Amniotic epithelial cell (primary cell): ENCODE results near the gene INPP5K.
A peak's percentile ranks its signal among the peaks of the same experiment; 100 is the strongest.
"Not testable (repeated sequence)": the region's sequence is repeated elsewhere in the genome, so short reads cannot be mapped to it uniquely, and the experiment has no call there.

Source experiments
- DNase-seq: peaks from one replicate; pipeline ENCODE4 v3.0.0-alpha.2; 2010; ENCODE audit warnings: low read depth

INPP5K gene

DNA sequence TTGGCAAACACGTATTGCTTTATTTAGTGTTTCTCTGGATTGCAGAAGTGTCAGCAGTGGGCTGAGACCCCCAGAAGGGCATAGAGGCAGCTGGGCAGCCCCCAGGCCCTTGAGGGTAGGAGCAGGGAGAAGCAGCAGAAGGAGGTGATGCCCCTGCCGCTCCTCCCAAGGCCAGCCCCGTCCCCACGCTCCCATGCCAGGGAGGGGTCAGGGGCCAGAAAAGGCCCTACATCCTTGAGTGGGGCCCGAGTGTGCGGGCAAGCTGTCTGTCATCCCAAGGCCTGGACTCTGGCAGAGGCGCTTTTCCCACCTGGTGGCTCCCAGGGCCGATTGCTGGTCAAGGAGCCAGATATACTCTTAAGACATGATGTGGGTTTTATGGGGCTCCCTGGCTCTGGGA lies 52.2 kb downstream of the INPP5K start:
- DNase-seq = no peak

DNA sequence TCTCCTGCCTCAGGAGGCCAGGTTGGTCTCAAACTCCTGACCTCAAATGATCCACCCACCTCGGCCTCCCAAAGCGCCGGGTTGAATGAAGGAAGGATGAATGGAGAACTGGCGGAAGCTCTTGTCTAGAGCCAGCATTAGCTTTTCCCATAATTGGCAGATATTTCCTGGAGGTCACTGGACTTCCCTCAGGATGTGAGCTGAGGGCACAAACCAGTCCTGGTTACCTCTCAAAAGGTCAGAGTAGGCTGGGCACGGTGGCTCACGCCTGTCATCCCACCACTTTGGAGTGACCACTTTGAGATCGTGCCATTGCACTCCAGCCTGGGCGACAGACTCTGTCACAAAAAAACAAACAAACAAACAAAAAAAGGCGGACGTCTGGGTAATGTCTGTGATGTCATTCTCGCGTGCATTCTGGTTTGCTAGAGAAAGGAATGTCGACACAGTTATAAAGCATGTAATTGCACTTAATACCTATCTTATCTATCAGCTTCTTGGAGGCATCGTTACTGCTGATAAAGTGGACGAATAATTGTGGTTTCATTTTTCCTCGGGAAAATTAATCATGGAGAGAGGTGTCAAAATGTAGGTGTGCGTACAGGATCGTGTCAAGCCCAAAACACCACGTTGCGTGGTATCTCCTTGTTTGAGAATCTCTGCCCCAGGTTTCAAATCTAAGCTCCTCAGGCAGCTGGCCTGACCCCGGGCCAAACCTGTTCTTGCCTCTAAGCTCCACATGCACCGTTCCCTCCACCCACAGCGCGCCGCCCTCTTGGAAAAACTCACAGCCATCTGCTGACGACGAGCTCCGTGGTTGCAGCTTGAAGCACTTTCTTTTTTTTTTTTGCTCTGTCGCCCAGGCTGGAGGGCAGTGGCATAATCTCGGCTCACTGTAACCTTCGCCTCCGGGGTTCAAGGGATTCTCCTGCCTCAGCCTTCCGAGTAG lies 54.0 kb downstream of the INPP5K start:
- peak; percentile 74 for DNase-seq

DNA sequence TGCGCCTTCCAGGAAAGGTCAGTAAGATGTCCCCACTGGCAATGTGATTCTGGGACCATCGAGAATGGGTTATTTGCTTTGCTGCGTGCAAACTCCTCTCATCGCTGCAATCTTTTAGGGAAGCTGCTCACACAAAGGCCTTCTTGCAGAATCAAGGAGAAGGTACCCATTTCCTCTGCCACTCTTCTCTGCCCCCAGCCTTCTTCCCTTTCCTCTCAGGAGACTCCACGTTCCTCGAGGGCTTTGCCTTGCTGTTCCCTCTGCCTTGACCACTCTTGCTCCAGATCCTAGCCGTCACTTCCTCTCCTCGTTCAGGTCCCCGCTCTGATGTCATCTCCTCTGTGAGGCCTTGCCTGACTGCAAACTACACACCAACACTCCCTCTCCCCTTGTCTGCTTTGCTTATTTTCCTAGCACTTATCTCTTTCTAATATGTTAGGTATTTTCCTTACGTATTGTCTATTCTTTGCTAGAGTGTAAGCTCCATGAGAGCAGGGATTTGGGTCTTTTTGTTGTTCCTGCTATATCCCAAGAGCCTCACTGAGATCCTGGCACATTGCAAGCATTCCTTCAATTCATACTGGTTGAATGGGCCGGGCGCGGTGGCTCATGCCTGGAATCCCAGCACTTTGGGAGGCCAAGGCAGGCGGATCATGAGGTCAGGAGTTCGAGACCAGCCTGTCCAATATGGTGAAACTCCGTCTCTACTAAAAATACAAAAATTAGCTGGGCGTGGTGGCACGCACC lies 55.0 kb downstream of the INPP5K start:
- no peak for DNase-seq

DNA sequence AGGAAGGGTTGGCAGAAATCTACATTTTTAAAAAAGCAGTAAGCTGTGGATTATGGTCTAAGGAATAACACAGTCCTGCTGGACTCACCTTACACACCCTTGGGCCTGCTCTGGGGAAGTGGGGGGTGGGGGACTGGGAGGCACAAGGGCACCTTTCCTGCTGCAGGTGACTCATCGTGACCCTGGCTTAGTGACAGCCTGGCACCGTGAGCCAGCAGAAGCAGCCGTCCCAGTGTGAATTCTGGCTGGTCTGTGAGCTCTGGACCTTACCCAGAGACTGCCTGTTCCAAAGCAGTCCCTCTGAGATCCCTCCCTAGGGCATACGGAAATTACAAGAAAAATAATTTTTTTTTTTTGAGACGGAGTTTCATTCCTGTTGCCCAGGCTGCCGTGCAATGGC lies 56.2 kb downstream of the INPP5K start:
- DNase-seq = no peak

DNA sequence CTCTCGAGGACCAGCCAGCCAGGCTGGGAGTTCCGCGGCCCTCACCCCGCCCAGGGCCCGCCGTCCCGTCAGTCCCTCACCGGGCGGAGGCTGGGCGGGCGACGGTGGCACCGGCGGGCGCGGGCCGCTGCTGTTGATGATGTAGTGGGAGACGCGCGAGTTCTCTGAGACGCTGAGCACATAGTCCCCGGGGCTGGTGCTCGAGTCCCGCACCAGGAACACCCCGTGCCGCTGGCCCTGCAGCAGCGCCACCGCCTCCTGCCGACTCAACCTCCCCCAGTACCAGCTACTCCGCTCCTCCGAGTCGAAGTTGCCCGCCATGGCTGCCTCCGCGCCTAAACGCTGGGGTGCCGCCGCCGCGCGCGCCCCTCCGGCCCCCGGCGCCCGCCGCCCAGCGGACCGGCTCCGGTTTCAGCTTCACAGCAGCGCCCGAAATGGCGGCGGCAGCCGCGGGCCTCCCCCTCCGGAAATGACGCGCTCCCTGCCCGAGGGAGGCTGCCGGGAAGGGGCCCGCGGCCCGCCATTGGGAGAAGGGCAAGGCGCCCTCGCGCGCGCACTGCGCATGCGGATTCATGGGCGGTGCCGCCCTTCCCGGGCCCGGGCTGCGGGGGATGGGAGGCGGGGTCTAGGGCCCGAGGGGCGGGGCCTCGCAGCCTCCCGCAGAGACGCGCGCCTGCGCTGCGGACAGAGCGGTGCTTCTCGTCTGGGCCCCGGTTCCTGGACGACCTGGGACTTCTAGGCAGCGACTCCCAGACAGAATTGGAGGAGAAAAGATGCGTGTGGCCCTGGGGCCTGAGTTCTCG lies 60.4 kb downstream of the INPP5K start, which contains the start of gene CRK:
CRK (minus strand) TSS at position 436 of the 803 bp plus-strand sequence; CDS start at position 321, 115 bp downstream.
- peak; percentile 88 for DNase-seq

DNA sequence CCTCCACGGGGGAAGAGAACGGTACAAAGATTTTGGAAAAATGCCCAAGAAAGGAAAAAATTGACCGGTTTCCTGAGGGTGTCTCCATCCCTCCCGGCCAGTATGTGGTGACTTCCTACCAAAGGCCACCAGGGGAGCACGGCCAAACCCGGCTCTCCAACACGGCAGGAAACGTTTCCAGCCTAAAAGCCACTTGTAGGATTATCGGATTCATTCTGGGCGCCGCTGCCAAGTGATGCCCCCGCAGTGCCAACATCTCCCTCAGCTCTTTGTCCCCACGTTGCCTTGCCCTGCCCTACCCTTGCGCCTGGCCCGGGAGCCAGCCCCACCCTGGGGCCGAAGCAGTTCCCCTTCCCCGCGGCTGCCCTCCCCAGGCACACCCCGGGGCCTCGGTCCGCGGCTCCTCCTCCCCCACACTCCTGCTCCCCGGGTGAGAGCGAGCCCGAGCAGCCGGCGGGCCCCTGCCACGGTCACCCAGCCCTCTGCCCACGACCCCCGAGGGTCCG lies 61.1 kb downstream of the INPP5K start:
- DNase-seq = peak; percentile 41

DNA sequence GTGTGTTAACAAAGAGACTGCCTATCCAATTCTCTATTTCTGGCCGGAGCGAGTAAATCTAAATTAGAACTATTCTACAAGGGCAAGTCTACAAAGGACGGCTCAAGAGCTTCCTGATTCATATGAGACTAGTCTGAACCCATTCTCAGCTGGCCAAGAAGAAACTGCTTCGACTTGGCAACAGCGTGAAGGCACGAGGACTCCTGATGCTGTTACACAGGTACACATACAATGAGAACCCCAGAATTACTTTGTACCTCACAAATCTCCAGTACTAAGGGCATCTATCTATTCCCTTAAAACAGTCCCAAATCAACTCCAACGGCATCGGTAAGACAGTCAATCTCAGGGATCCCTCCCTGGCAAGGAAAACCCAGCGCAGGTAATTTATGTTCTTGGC lies 61.9 kb downstream of the INPP5K start:
- no peak for DNase-seq

DNA sequence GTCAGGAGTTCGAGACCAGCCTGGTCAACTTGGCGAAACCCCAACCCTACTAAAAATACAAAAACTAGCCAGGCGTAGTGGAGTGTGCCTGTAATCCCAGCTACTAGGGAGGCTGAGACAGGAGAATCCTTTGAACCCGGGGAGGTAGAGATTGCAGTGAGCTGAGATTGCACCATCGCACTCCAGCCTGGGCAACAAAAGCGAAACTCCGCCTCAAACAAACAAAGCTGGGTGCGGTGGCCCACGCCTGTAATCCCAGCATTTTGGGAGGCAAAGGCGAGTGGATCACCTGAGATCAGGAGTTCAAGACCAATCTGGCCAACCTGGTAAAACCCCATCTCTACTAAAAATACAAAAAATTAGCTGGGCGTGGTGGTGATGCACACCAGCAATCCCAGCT lies 62.7 kb downstream of the INPP5K start:
- DNase-seq = not testable (repeated sequence)

DNA sequence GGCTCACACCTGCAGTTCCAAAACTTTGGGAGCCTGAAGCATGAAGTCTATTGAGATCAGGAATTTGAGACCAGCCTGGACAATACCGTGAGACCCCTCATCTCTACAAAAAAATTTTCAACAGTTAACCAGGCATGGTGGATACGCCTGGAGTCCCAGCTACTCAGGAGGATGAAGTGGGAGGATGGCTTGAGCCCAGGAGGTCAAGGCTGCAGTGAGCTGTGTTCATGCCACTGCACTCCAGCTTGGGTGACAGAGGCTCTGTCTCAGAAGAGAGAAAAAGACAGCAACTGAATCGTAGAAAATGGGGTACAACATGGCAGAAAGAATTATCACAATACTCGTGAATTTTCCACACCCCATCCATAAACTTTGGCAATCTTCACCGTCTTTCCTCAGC lies 63.6 kb downstream of the INPP5K start:
- no peak for DNase-seq

DNA sequence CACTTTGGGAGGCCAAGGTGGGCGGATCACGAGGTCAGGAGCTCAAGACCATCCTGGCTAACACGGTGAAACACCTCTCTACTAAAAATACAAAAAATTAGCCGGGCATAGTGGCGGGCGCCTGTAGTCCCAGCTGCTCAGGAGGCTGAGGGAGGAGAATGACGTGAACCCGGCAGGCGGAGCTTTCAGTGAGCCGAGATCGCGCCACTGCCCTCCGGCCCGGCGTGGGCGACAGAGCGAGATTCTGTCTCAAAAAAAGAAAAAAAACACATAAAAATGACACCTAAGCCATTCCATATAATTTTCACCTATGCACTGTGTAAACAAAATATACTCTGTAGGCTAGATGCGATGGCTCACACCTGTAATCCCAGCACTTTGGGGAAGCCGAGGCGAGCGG lies 66.2 kb downstream of the INPP5K start:
- DNase-seq = not testable (repeated sequence)

DNA sequence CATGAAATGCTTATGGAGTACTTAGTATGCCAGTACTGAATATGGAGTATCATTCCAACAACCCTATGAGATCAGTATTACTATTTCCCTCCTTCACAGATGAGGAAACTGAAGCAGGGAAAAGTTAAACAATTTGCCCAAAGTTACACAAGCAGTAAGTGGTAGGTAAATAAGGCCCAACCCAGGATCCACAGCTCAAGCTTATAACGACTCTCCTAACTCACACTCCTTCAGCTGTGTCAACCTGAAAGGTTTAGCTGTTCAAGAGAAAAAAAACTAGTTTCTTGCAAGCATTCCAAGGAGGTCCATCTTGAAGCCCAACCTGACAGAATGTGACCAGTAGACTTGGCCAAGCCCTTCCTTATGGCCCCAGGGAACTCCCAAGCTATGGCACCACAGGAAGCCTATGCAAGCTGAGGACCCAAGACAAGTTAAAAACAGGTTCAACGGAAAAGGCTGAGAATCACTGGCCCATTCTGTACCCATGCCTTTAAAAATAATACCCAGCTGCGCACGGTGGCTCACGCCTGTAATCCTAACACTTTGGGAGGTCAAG lies 66.9 kb downstream of the INPP5K start:
- DNase-seq = no peak

DNA sequence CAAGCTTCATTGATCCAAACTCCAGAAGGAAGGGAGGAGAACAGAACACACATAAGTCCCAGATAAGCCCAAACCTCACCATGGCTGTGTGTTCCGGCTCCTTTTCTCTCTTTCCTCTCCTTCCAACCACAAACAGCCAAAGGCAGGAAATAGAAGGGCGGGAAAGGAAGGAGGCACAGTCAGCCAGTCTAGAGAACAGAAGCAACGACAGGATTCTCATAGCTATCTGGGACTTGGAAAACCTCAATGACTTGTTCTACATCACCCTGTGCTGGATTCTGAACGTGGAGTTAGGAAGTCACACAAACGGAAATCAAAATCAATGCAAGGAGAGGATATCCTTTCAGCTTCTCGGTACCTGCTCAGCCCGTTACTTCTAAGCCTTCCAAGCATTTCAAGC lies 69.4 kb downstream of the INPP5K start:
- no peak for DNase-seq

DNA sequence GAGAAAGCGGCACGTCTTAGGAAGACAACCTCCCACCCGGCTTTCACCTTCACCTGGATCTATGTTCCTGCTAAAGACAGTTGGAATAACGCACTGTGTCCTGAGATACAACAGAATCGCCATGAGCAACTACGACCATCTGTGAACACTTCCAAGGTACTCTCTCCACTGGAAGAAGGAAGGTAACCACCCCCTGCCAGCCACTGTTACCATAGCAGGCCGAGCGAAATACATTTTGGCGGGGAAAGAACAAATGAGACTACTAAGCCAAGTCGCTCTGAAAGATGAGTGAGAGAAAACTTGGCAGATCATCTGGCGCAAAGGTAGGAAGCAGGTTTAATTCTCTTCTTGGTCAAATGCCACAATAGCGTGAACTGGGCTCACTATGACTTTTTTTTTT lies 70.2 kb downstream of the INPP5K start:
- DNase-seq = no peak

DNA sequence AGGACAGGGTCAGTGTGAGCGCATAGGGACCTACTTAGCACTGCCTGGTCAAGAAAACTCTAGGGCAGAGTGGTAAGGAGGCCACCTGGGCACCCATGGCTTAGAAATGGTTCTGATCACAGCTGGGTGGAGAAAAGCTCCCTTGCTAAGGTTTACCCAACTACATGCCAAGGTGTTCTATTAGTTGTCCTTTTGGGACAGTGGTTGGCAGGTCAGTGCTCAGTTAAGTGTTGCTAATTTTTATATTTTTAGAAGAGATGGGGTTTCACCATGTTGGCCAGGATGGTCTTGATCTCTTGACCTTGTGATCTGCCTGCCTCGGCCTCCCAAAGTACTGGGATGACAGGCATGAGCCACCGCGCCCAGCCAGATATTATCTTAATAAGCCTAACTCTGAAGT lies 70.7 kb downstream of the INPP5K start:
- DNase-seq = not testable (repeated sequence)
